H4 (cell line): ENCODE results near the gene ATP2A1. TPM values are rescaled to one million over a fixed set of nuclear protein-coding genes. Genes with fewer than 3 reads are reported as not detected.
"Not testable (repeated sequence)": the region's sequence is repeated elsewhere in the genome, so short reads cannot be mapped to it uniquely, and the experiment has no call there.

Source experiments
- DNase-seq: peaks from one replicate; pipeline ENCODE4 v3.0.0-alpha.2; 2015; ENCODE audit warnings: low spot score
- total RNA-seq: library from RNA; depleted of rRNA; stranded (reverse); fragments of >200 nt; shearing (Covaris generic); gene quantifications from 2 replicates; pipeline ENCODE4 v1.2.3, GENCODE V29; 2014

The ATP2A1 gene
- total RNA-seq, 1 experiment from 2014 or later: 0.04 TPM

- peak; percentile 34 for DNase-seq
Measured at GRCh38 chr16:28910086-28911031, 32.1 kb downstream of the ATP2A1 start.

GRCh38 chr16:28912558-28912957 is 34.3 kb downstream of the ATP2A1 start:
- no peak for DNase-seq

- DNase-seq: no peak
Measured at GRCh38 chr16:28913946-28914724, 35.8 kb downstream of the ATP2A1 start.

GRCh38 chr16:28915181-28915580 is 36.9 kb downstream of the ATP2A1 start:
- DNase-seq: no peak

DNA sequence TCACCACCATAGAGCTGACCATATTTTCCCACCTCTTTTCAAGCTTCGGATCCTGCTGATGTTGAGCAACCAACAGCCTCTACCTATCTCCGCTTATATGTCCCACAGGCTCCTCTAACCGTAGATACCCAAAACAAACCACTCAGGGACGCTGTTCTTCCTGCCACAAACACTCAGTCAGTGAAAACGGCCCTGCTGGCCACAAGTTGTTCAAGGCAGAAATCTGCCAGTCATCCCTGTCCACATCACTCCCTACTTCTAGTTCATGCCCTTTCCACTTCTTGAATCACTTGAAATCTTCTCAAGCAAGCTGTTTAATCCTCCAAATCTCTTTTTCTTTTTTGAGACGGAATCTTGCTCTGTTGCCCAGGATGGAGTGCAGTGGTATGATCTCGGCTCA is 38.8 kb downstream of the ATP2A1 start:
- DNase-seq: no peak

DNA sequence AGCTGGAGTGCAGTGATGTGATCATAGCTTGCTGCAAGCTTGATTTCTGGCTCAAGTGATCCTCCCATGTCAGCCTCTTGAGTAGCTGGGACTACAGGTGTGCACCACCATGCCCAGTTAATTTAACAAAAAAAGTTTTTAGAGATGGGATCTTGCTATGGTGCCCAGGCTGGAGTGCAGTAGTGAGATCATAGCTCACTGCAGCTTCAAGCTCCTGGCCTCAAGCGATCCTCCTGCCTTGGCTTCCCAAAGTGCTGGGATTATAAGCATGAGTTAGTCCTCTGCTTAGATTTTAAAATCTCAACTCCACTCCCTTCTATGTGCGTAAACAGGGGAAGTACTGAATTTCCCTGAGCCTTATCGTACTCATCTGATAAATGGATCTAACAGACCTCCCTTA is 40.4 kb downstream of the ATP2A1 start:
- DNase-seq: no peak

DNA sequence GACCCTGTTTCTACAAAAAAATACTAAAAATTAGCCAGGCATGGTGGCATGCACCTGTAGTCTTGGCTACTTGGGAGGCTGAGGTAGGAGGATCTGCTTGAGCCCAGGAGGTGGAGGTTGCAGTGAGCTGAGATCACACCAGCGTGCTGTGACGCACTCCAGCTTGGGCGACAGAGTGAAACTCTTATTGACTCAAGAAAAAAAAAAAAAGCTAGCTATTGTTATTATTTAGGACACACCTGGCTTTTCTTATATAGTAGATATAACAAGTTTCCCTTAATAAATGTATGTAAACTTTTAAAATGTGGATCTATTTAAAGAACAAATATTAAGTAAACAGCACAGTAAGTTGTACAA is 44.9 kb downstream of the ATP2A1 start:
- DNase-seq: no peak

GRCh38 chr16:28923652-28924398 is 45.5 kb downstream of the ATP2A1 start:
- DNase-seq: no peak

DNA sequence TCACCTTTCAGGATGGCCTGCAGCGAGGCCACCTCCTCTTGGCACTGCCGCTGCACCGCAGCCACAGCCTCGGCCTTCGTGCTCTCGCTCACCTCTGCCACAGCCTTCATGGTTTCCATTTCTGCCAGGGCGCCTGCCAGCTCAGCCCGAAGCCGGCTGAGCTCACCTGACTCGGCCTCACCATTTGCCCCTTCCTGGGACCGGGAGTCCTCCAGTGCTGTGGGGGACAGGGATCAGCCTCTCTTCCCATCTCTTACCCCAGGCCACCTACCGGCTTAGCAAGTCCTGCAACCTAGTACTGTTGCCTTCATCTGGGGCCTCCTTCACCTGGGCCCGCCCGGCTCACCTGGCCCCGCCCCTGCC is 46.1 kb downstream of the ATP2A1 start:
- no peak for DNase-seq

- peak; percentile 73 for DNase-seq
Measured at GRCh38 chr16:28924762-28925385, 46.6 kb downstream of the ATP2A1 start, which contains the start of gene RABEP2. Gene RABEP2 (minus strand): TSS chr16:28925238. CDS start chr16:28925163, 75 bp downstream.

DNA sequence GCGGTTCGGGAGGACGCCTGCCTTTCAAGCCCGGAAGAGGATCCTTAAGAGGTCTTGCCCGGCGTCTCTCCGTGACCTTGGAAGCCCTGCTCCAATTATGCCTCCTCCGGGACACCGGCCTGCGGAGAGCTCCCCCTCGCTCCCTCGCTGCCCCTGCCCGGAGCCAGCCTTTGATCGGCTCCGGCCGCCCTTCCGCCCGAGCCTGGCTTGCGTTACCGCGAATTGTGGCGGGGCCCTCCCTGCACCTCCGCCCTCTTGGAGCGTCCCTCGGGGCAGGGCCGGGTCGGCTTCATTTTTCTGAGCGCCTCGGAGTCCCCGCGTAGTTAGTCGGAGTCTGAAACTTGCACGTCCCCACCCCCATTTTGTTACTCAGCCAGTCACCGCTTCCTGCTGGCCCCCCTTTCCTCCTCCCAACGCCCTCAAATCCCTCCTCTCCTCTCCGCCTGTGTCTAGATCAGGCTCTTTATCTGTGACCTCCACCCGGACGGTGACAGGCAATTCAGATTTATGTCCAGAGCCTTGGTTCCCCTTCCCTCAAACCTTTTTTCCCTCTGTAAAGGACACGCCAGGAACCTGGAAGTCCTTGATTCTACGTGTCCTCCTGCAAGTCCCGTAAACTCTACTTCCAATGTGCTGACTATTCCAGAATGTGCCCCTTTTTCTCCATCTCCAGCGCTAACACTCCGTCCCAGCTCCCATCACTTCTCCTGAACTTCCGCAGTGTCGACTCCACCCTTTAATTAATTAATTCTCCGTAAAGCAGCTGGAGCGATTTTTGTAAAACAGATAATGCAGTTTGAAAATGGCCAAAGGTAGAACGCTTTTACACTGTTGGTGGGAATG is 47.3 kb downstream of the ATP2A1 start:
- peak; percentile 75 for DNase-seq

DNA sequence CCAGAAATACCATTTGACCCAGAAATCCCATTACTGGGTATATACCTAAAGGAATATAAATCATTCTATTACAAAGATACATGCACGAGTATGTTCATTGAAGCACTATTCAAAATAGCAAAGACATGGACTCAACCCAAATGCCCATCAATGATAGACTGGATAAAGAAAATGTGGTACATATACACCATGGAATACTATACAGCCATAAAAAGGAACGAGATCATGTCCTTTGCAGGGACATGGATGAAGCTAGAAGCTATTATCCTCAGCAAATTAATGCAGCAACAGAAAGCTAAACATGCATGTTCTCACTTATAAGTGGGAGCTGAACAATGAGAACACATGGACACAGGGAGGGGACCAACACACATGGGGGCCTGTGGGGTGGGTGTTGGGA is 48.0 kb downstream of the ATP2A1 start:
- not testable (repeated sequence) for DNase-seq

DNA sequence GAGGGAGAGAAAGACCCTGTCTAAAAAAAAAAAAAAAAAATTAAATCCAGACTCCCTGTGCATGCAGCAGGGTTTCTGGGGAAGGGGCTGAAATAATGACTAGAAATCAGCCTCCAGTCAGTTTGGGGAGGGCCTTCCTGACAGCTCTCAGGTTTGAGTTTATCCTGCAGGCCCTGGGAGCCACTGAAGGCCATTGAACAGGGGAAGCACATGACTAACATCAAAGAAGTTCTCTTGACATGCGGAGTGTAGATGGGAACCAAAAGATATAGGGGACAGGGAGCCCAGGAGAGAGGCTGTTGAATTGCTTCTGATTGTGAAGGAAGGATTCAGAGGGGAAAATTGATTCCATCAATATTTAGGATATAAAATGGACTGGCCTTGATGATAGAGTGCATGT is 49.5 kb downstream of the ATP2A1 start:
- DNase-seq: no peak

DNA sequence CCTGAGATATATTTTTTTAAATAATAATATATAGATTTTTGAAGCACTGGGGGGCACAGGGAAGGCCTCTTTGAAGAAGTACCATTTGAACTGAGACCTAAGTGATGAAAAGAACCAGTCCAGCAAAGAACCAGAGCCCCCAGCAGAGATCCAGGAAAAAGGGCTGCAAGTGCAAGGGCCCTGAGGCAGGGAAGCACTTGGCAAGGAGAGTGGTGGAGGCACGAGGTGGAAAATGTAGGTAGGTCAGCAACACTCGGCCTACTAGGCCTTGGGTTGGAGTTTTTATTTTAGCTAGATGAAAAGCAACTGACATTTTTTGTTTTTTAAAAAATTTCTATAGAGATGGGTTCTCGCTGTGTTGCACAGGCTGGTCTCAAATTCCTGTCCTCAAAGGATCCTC is 51.9 kb downstream of the ATP2A1 start:
- no peak for DNase-seq

- no peak for DNase-seq
Measured at GRCh38 chr16:28930652-28931051, 52.4 kb downstream of the ATP2A1 start.

- DNase-seq: no peak
Measured at GRCh38 chr16:28931801-28932225, 53.5 kb downstream of the ATP2A1 start, which contains the start of gene CD19. Gene CD19 (plus strand): TSS chr16:28931971. CDS start chr16:28932001, 30 bp downstream.

DNA sequence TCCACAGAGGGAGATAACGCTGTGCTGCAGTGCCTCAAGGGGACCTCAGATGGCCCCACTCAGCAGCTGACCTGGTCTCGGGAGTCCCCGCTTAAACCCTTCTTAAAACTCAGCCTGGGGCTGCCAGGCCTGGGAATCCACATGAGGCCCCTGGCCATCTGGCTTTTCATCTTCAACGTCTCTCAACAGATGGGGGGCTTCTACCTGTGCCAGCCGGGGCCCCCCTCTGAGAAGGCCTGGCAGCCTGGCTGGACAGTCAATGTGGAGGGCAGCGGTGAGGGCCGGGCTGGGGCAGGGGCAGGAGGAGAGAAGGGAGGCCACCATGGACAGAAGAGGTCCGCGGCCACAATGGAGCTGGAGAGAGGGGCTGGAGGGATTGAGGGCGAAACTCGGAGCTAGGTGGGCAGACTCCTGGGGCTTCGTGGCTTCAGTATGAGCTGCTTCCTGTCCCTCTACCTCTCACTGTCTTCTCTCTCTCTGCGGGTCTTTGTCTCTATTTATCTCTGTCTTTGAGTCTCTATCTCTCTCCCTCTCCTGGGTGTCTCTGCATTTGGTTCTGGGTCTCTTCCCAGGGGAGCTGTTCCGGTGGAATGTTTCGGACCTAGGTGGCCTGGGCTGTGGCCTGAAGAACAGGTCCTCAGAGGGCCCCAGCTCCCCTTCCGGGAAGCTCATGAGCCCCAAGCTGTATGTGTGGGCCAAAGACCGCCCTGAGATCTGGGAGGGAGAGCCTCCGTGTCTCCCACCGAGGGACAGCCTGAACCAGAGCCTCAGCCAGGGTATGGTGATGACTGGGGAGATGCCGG is 54.3 kb downstream of the ATP2A1 start:
- DNase-seq: no peak

DNA sequence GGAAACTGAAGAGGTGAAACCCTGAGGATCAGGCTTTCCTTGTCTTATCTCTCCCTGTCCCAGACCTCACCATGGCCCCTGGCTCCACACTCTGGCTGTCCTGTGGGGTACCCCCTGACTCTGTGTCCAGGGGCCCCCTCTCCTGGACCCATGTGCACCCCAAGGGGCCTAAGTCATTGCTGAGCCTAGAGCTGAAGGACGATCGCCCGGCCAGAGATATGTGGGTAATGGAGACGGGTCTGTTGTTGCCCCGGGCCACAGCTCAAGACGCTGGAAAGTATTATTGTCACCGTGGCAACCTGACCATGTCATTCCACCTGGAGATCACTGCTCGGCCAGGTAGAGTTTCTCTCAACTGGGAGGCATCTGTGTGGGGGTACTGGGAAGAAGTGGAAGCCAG is 54.9 kb downstream of the ATP2A1 start:
- DNase-seq: no peak

- no peak for DNase-seq
Measured at GRCh38 chr16:28935346-28935745, 57.1 kb downstream of the ATP2A1 start.
